DND-41 (cell line): ENCODE data around the gene MYD88.

Source experiments
- ATAC-seq: fragments of 200-7000 bp; cut with Tn5 transposase; 3 replicates; pipeline ENCODE4 v1.9.1; 2021; ENCODE audit warnings: low read depth; ENCODE audit not compliant: insufficient read depth
- DNase-seq: peaks from one replicate; pipeline ENCODE4 v3.0.0-alpha.2; 2020
- H2AFZ ChIP-seq: 2 replicates; pipeline ENCODE4 v1.6.0; 2012; ENCODE audit warnings: low read depth, low read length
- H3K27ac ChIP-seq: 2 replicates; pipeline ENCODE4 v1.5.1; 2012; ENCODE audit warnings: low read length, inconsistent platforms
- H3K27me3 ChIP-seq: fragments of 200-600 bp; sonication (generic); 2 replicates; pipeline ENCODE4 v1.6.0; 2012; ENCODE audit warnings: low read length, mild to moderate bottlenecking, inconsistent platforms; ENCODE audit not compliant: insufficient read depth, poor library complexity
- H3K36me3 ChIP-seq: 2 replicates; pipeline ENCODE4 v1.5.1; 2012; ENCODE audit warnings: low read length, inconsistent platforms; ENCODE audit not compliant: insufficient read depth
- H3K4me1 ChIP-seq: 2 replicates; pipeline ENCODE4 v1.5.1; 2012; ENCODE audit warnings: mild to moderate bottlenecking, low read length; ENCODE audit not compliant: insufficient read depth
- H3K4me2 ChIP-seq: 2 replicates; pipeline ENCODE4 v1.6.0; 2012; ENCODE audit warnings: mild to moderate bottlenecking, moderate library complexity, low read length, inconsistent platforms; ENCODE audit not compliant: insufficient read depth
- H3K4me3 ChIP-seq, 2 experiments: fragments of 200-600 bp in 1 of 2; shearing (Covaris generic) in 1 of 2; 2 replicates each; pipeline ENCODE4 v1.5.1; 2012 to 2016; ENCODE audit warnings: inconsistent platforms in 2 of 2, low read length in 2 of 2, mild to moderate bottlenecking in 2 of 2, low read depth in 1 of 2, moderate library complexity in 1 of 2
- H3K79me2 ChIP-seq: 2 replicates; pipeline ENCODE4 v1.6.0; 2012; ENCODE audit warnings: low read length, inconsistent platforms; ENCODE audit not compliant: insufficient read depth
- H3K9ac ChIP-seq: 2 replicates; pipeline ENCODE4 v1.6.0; 2012; ENCODE audit warnings: low read depth, mild to moderate bottlenecking, inconsistent platforms, low read length, moderate library complexity
- H3K9me3 ChIP-seq: 2 replicates; pipeline ENCODE4 v1.5.1; 2012; ENCODE audit warnings: low read length, moderate library complexity, mild to moderate bottlenecking, inconsistent platforms; ENCODE audit not compliant: insufficient read depth, severe bottlenecking
- H4K20me1 ChIP-seq: 2 replicates; pipeline ENCODE4 v1.6.0; 2012; ENCODE audit warnings: low read length; ENCODE audit not compliant: insufficient read depth
- EZH2 ChIP-seq: IDR thresholded peaks from 3 replicates; pipeline ENCODE4 v1.6.1; 2012; ENCODE audit warnings: borderline replicate concordance, low read depth, mild to moderate bottlenecking, moderate library complexity, low read length, inconsistent platforms; ENCODE audit not compliant: severe bottlenecking
- TF ChIP-seq, protein P1 (sequence below): IDR thresholded peaks from 2 replicates; pipeline ENCODE4 v1.5.1; 2012; ENCODE audit warnings: borderline replicate concordance, low read length, moderate library complexity, mild to moderate bottlenecking; ENCODE audit not compliant: poor library complexity, severe bottlenecking; ENCODE audit errors: extremely low read depth

Gene MYD88

DNA sequence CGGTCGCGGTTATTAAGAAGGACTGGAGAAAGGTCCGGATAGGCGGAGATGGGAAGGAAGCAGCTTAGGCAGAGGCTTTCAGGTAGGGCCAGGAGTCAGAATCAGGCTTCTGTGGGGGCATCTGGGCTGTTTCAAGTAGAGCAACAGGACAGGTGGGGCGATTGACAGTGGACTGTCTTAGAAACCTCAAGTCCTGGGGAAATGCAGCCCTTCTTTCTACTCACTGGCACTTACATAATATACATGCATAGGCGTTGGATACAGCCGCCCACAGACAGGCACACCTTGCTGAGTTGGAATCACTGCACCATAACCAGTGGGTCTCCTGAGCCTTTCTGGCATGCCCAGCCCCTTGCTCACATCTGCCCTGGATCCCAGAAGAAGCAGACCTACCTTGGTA, 730 bp downstream of the MYD88 start:
- Histone ChIP-seq H4K20me1 (0 out of 2 replicates have a peak, but pooled peaks cover under 1% of the 10 kb centered on the region), H3K79me2 (peaks cover 44% of the 10 kb centered on the region), H3K36me3 (peaks cover 39% of the 10 kb centered on the region), H3K27ac (peak overlapping the region; percentile 78), H3K9ac (peak overlapping the region; percentile 96), H3K4me1 (peaks cover 45% of the 10 kb centered on the region), H3K9me3 (no peaks in the 10 kb centered on the region), H3K27me3 (no peaks in the 10 kb centered on the region), H3K4me2 (peak overlapping the region; percentile 97), H3K4me3 (peak overlapping the region; percentile 91 to 92), H2AFZ (peak overlapping the region; percentile 99)
- DNase-seq: no peak
- TF ChIP-seq, protein P1, sequence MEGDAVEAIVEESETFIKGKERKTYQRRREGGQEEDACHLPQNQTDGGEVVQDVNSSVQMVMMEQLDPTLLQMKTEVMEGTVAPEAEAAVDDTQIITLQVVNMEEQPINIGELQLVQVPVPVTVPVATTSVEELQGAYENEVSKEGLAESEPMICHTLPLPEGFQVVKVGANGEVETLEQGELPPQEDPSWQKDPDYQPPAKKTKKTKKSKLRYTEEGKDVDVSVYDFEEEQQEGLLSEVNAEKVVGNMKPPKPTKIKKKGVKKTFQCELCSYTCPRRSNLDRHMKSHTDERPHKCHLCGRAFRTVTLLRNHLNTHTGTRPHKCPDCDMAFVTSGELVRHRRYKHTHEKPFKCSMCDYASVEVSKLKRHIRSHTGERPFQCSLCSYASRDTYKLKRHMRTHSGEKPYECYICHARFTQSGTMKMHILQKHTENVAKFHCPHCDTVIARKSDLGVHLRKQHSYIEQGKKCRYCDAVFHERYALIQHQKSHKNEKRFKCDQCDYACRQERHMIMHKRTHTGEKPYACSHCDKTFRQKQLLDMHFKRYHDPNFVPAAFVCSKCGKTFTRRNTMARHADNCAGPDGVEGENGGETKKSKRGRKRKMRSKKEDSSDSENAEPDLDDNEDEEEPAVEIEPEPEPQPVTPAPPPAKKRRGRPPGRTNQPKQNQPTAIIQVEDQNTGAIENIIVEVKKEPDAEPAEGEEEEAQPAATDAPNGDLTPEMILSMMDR: no peak
- TF ChIP-seq EZH2: no peak
- no peak for ATAC-seq

DNA sequence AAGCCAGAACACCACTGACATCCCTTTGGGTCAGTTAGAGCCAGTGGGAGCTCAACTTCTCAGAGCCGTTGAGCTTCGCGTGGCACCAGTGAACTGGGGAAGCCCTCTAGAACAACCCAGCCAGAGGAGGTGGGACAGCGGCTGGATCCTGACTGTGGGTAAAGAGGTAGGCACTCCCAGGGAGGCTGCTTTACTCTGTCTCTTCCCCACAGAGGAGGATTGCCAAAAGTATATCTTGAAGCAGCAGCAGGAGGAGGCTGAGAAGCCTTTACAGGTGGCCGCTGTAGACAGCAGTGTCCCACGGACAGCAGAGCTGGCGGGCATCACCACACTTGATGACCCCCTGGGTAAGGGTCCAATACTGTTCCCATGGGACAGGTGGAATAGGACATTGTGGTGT, 1.2 kb downstream of the MYD88 start:
- peak overlapping the region; percentile 78 for H3K27ac ChIP-seq
- H3K79me2 ChIP-seq: peaks cover 44% of the 10 kb centered on the region
- no peak for DNase-seq
- peak overlapping the region; percentile 97 for H3K4me2 ChIP-seq
- H4K20me1 ChIP-seq: no peaks in the 10 kb centered on the region
- H3K9ac ChIP-seq: peak overlapping the region; percentile 96
- no peak overlapping the region for H2AFZ ChIP-seq
- H3K4me3 ChIP-seq: peak overlapping the region in 1 of 2 experiments; percentile 92; a peak in 3 of 4 replicates
- no peaks in the 10 kb centered on the region for H3K27me3 ChIP-seq
- no peaks in the 10 kb centered on the region for H3K9me3 ChIP-seq
- peaks cover 45% of the 10 kb centered on the region for H3K4me1 ChIP-seq
- TF ChIP-seq, protein P1: no peak
- TF ChIP-seq EZH2: no peak
- H3K36me3 ChIP-seq: peaks cover 35% of the 10 kb centered on the region
- ATAC-seq: no peak

DNA sequence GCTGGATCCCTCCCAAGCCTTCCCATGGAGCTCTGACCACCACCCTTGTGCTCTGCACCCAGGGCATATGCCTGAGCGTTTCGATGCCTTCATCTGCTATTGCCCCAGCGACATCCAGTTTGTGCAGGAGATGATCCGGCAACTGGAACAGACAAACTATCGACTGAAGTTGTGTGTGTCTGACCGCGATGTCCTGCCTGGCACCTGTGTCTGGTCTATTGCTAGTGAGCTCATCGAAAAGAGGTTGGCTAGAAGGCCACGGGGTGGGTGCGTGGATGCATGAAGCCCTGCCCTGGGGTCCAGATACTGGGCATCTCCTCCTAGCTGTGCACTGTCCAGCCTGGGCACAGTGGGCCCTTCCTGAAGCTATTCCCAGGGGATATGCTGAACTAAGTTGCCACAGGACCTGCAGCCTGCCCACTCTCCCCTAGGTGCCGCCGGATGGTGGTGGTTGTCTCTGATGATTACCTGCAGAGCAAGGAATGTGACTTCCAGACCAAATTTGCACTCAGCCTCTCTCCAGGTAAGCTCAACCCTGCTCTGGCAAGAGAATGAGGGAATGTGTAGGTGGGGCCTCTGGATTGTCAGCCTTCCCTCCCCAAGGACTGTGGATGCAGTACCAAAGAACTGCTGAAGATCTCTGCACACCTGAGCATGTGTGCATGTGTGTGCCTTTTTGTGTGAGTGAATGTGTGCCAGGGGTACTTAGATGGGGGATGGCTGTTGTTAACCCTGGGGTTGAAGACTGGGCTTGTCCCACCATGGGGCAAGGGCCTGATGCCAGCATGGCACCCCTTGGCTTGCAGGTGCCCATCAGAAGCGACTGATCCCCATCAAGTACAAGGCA, 2.1 kb downstream of the MYD88 start:
- peaks cover 36% of the 10 kb centered on the region for H3K79me2 ChIP-seq
- no peak overlapping the region for H2AFZ ChIP-seq
- H3K27me3 ChIP-seq: no peaks in the 10 kb centered on the region
- peak overlapping the region in 1 of 2 experiments; percentile 92; a peak in 2 of 4 replicates for H3K4me3 ChIP-seq
- no peaks in the 10 kb centered on the region for H3K9me3 ChIP-seq
- ATAC-seq: no peak
- H3K4me1 ChIP-seq: peaks cover 36% of the 10 kb centered on the region
- H3K4me2 ChIP-seq: peak overlapping the region; percentile 97; the same call in 1 of the 2 replicates
- H3K9ac ChIP-seq: no peak overlapping the region; the same call in 1 of the 2 replicates
- H3K27ac ChIP-seq: no peak overlapping the region
- DNase-seq: no peak
- H3K36me3 ChIP-seq: peaks cover 26% of the 10 kb centered on the region
- TF ChIP-seq, protein P1: peak; percentile 7
- TF ChIP-seq EZH2: no peak
- H4K20me1 ChIP-seq: no peaks in the 10 kb centered on the region
